ENCODE measurements around the gene BRME1. TPM values are rescaled to one million over a fixed set of nuclear protein-coding genes. Genes with fewer than 3 reads are reported as not detected.

BRME1 gene
- total RNA-seq, 1 donor from 2014 or later: 2.9 TPM

GRCh38 chr19:13847407-13848339, 58.2 kb downstream of the BRME1 start:
- Mint-ChIP-seq H3K27ac (ENCODE audit: unreplicated experiment) (peak overlapping the region; percentile 100), H3K4me1 (ENCODE audit: low read depth) (peaks cover 69% of the 10 kb centered on the region), H3K27me3 (ENCODE audit: low read depth) (no peaks in the 10 kb centered on the region), H3K4me3 (ENCODE audit: unreplicated experiment) (peak overlapping the region; percentile 55), H3K9me3 (ENCODE audit: low read depth) (no peaks in the 10 kb centered on the region), H3K36me3 (ENCODE audit: low read depth) (peaks cover 2% of the 10 kb centered on the region)
- no peak for DNase-seq (ENCODE audit: low spot score)
- TF ChIP-seq, protein P1, sequence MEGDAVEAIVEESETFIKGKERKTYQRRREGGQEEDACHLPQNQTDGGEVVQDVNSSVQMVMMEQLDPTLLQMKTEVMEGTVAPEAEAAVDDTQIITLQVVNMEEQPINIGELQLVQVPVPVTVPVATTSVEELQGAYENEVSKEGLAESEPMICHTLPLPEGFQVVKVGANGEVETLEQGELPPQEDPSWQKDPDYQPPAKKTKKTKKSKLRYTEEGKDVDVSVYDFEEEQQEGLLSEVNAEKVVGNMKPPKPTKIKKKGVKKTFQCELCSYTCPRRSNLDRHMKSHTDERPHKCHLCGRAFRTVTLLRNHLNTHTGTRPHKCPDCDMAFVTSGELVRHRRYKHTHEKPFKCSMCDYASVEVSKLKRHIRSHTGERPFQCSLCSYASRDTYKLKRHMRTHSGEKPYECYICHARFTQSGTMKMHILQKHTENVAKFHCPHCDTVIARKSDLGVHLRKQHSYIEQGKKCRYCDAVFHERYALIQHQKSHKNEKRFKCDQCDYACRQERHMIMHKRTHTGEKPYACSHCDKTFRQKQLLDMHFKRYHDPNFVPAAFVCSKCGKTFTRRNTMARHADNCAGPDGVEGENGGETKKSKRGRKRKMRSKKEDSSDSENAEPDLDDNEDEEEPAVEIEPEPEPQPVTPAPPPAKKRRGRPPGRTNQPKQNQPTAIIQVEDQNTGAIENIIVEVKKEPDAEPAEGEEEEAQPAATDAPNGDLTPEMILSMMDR (IDR thresholded peaks at IDR 0.05): peak; percentile 57

DNA sequence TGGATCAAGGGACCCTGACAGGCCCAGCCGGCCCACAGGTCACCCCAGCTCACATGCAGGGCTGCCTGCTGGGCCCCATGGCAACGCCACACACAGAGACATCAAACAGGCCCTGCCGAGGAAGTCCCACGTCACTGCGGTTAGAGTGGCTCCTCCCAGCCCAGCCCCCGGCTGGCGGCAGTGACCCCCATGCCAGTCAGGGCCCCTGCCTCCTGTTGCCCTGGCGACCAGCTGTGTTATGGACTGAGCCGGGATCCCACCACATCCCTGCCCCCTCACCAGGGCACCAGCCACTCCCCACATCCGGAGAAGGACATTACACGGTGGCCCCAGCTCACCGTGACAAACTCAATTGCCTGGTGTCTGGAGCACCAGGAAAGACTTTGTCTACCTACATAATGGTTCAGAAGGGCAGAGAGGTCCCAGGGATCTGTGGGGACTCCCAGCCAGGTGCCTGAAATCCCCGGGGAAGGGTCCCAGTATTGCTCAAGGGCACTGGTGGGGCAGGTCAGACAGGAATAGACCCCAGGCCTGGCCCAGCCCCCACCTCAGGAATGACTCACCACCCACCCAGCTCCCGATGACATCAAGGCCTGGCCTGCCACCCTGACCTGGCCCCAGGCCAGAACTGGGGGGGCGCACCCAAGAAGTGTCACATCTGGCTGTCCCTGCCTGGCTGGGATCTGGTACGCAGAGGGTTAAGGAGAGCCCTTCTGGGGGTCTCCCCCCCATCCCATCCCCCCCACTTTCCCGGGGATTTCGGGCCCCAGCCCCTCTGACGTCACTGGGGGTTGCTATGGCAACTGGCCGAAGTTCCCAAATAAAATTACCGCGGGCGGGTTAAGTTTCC, 59.1 kb downstream of the BRME1 start:
- Mint-ChIP-seq H3K9me3 (ENCODE audit: low read depth) (no peaks in the 10 kb centered on the region), H3K4me3 (ENCODE audit: unreplicated experiment) (peak overlapping the region; percentile 55), H3K36me3 (ENCODE audit: low read depth) (peaks cover 2% of the 10 kb centered on the region), H3K27me3 (ENCODE audit: low read depth) (no peaks in the 10 kb centered on the region), H3K4me1 (ENCODE audit: low read depth) (peaks cover 61% of the 10 kb centered on the region), H3K27ac (ENCODE audit: unreplicated experiment) (peak overlapping the region; percentile 100)
- no peak for DNase-seq (ENCODE audit: low spot score)
- TF ChIP-seq, protein P1 (IDR thresholded peaks at IDR 0.05): no peak

GRCh38 chr19:13844130-13844631, 61.7 kb downstream of the BRME1 start:
- Mint-ChIP-seq H3K27ac (ENCODE audit: unreplicated experiment) (peak overlapping the region; percentile 94), H3K4me1 (ENCODE audit: low read depth) (peaks cover 40% of the 10 kb centered on the region), H3K4me3 (ENCODE audit: unreplicated experiment) (no peak overlapping the region), H3K9me3 (ENCODE audit: low read depth) (no peaks in the 10 kb centered on the region), H3K36me3 (ENCODE audit: low read depth) (peaks cover 17% of the 10 kb centered on the region), H3K27me3 (ENCODE audit: low read depth) (no peaks in the 10 kb centered on the region)
- TF ChIP-seq, protein P1 (IDR thresholded peaks at IDR 0.05): no peak
- no peak for DNase-seq (ENCODE audit: low spot score)

GRCh38 chr19:13843104-13843921, 62.6 kb downstream of the BRME1 start:
- peaks cover 22% of the 10 kb centered on the region for H3K36me3 Mint-ChIP-seq (ENCODE audit: low read depth)
- H3K27me3 Mint-ChIP-seq (ENCODE audit: low read depth): no peaks in the 10 kb centered on the region
- peak overlapping the region; percentile 96 for H3K27ac Mint-ChIP-seq (ENCODE audit: unreplicated experiment)
- no peak for DNase-seq (ENCODE audit: low spot score)
- peaks cover 39% of the 10 kb centered on the region for H3K4me1 Mint-ChIP-seq (ENCODE audit: low read depth)
- no peaks in the 10 kb centered on the region for H3K9me3 Mint-ChIP-seq (ENCODE audit: low read depth)
- TF ChIP-seq, protein P1 (IDR thresholded peaks at IDR 0.05): no peak
- H3K4me3 Mint-ChIP-seq (ENCODE audit: unreplicated experiment): peak overlapping the region; percentile 81

Measured in chondrocyte (in vitro differentiated cells).